ENCODE measurements around the gene TMEM106C.
"Not testable (repeated sequence)": the region's sequence is repeated elsewhere in the genome, so short reads cannot be mapped to it uniquely, and the experiment has no call there.

Gene TMEM106C

DNA sequence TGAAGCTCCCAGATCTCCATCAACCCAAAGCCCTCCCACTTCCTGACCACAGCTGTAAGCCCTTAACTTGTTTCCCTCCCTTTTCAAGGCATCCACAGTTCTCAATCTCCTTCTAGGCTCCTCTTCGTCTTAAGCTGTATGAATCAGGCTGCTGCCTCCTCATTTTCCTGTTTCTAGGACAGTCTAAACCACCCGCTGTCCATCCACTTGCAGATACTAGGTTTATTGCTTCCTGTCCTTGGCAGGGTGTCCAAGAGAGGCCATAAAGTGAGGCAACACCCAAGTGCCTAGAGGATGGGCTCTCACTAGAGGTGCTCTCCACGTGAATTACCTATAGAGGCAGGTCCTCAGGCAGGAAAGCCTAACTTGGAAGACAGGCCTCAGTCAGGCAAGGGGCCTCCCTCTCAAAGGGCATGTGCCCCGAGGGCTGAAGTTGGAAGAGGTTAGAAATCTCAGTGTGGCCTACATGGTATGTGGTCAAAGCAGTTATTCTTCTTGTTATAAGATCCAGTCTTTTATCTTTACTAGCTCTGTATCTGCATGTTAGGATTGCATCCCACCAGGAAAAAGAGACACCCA, 8.8 kb upstream of the TMEM106C start:
- TF ChIP-seq, protein P1, sequence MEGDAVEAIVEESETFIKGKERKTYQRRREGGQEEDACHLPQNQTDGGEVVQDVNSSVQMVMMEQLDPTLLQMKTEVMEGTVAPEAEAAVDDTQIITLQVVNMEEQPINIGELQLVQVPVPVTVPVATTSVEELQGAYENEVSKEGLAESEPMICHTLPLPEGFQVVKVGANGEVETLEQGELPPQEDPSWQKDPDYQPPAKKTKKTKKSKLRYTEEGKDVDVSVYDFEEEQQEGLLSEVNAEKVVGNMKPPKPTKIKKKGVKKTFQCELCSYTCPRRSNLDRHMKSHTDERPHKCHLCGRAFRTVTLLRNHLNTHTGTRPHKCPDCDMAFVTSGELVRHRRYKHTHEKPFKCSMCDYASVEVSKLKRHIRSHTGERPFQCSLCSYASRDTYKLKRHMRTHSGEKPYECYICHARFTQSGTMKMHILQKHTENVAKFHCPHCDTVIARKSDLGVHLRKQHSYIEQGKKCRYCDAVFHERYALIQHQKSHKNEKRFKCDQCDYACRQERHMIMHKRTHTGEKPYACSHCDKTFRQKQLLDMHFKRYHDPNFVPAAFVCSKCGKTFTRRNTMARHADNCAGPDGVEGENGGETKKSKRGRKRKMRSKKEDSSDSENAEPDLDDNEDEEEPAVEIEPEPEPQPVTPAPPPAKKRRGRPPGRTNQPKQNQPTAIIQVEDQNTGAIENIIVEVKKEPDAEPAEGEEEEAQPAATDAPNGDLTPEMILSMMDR (IDR thresholded peaks at IDR 0.05), result no peak
- peaks cover 29% of the 10 kb centered on the region for H3K9me3 Mint-ChIP-seq
- peaks cover 39% of the 10 kb centered on the region for H3K4me1 Mint-ChIP-seq
- no peak overlapping the region for H3K4me3 Mint-ChIP-seq
- H3K27ac Mint-ChIP-seq, result no peak overlapping the region
- no peak for DNase-seq
- H3K27me3 Mint-ChIP-seq (ENCODE audit: low read depth, poor library complexity), result peaks cover 7% of the 10 kb centered on the region
- no peaks in the 10 kb centered on the region for H3K36me3 Mint-ChIP-seq (ENCODE audit: low read depth)

DNA sequence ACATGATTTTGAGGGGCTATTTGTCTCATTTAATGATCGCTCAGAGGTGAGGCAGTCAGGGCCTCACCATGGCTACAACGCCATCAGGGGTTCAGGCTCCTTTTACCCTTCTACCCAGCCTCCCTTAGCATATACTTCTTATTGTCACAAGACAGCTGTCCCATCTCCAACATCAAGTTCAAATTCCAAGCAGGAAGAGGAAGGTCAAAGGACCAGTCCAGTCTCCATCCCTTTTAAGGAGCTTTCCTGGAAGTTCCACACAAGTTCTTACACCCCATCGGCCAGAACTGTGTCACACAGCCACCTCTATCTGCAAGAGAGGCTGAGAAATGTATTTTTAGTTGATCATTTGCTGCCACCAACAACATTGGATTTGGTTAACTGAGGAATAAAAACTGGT, 8.3 kb upstream of the TMEM106C start:
- no peak for DNase-seq
- Mint-ChIP-seq H3K27me3 (ENCODE audit: low read depth, poor library complexity) (peaks cover 10% of the 10 kb centered on the region), H3K4me1 (peaks cover 35% of the 10 kb centered on the region), H3K9me3 (peaks cover 34% of the 10 kb centered on the region), H3K27ac (no peak overlapping the region), H3K4me3 (no peak overlapping the region), H3K36me3 (ENCODE audit: low read depth) (no peaks in the 10 kb centered on the region)
- TF ChIP-seq, protein P1 (IDR thresholded peaks at IDR 0.05), result no peak

GRCh38 chr12:47957671-47958070, 5.7 kb upstream of the TMEM106C start:
- H3K27ac Mint-ChIP-seq; H3K4me3 Mint-ChIP-seq; DNase-seq; H3K36me3 Mint-ChIP-seq (ENCODE audit: low read depth): not testable (repeated sequence)
- Mint-ChIP-seq H3K4me1 (peaks cover 23% of the 10 kb centered on the region), H3K27me3 (ENCODE audit: low read depth, poor library complexity) (peaks cover 21% of the 10 kb centered on the region), H3K9me3 (peaks cover 42% of the 10 kb centered on the region)

DNA sequence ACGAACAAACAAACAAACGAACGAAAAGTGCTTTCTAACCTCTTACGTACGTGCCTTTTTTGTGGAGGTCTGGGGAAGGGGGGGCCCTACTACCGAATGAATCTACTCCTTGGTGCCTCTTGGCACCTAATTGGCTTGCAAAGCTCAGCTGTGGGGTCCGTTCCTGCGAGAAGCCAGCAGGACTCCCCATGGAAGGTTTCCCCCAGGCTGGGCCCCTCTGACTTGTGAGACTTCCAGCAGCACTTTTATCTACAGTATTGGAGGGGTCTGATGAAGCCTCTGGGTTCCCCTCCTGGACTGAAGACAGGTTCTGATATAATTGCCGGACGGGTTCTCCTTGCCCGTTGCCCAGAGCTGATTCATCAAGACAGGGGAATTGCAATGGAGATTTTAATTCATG, 1.2 kb upstream of the TMEM106C start:
- peaks cover 34% of the 10 kb centered on the region for H3K9me3 Mint-ChIP-seq
- H3K27ac Mint-ChIP-seq, result no peak overlapping the region
- no peak for DNase-seq
- H3K4me3 Mint-ChIP-seq, result no peak overlapping the region
- H3K4me1 Mint-ChIP-seq, result peaks cover 36% of the 10 kb centered on the region
- peaks cover 21% of the 10 kb centered on the region for H3K36me3 Mint-ChIP-seq (ENCODE audit: low read depth)
- TF ChIP-seq, protein P1 (IDR thresholded peaks at IDR 0.05), result no peak
- peaks cover 63% of the 10 kb centered on the region for H3K27me3 Mint-ChIP-seq (ENCODE audit: low read depth, poor library complexity)

- peaks cover 66% of the 10 kb centered on the region for H3K27me3 Mint-ChIP-seq (ENCODE audit: low read depth, poor library complexity)
- peaks cover 24% of the 10 kb centered on the region for H3K36me3 Mint-ChIP-seq (ENCODE audit: low read depth)
- TF ChIP-seq, protein P1 (IDR thresholded peaks at IDR 0.05), result no peak
- H3K9me3 Mint-ChIP-seq, result peaks cover 16% of the 10 kb centered on the region
- H3K4me1 Mint-ChIP-seq, result peaks cover 40% of the 10 kb centered on the region
- H3K27ac Mint-ChIP-seq, result no peak overlapping the region
- DNase-seq, result peak; percentile 50
- H3K4me3 Mint-ChIP-seq, result peak overlapping the region; percentile 99
Observed at GRCh38 chr12:47964106-47964728, 821 bp downstream of the TMEM106C start.

GRCh38 chr12:47965581-47965980, 2.2 kb downstream of the TMEM106C start:
- Mint-ChIP-seq H3K27ac (no peak overlapping the region), H3K36me3 (ENCODE audit: low read depth) (peaks cover 24% of the 10 kb centered on the region), H3K4me3 (peak overlapping the region; percentile 6), H3K9me3 (peaks cover 2% of the 10 kb centered on the region), H3K4me1 (peaks cover 40% of the 10 kb centered on the region), H3K27me3 (ENCODE audit: low read depth, poor library complexity) (peaks cover 60% of the 10 kb centered on the region)
- no peak for DNase-seq
- TF ChIP-seq, protein P1 (IDR thresholded peaks at IDR 0.05), result no peak

All from nephron progenitor cell (in vitro differentiated cells).